Renal pelvis (tissue), 4 donors: Measurements from ENCODE around the gene MAPK9. TPM values are rescaled to one million over a fixed set of nuclear protein-coding genes. Genes with fewer than 3 reads are reported as not detected.

ENCODE experiments used
- DNase-seq: peaks from one replicate; pipeline ENCODE4 v3.0.0-alpha.2; 2013
- polyA plus RNA-seq, 3 donors: library from polyadenylated mRNA; unstranded; fragments of 120-200 nt; gene quantifications; one replicate each; pipeline ENCODE4 v1.2.1, GENCODE V29; 2013; ENCODE audit not compliant: insufficient read length in 3 of 3

The MAPK9 gene
- polyA plus RNA-seq, 3 donors: 33.6 to 39.3 (median 39.3) TPM

GRCh38 chr5:180208038-180208434 is 83.8 kb downstream of the MAPK9 start:
- no peak for DNase-seq

GRCh38 chr5:180207593-180207992 is 84.3 kb downstream of the MAPK9 start:
- DNase-seq: no peak

GRCh38 chr5:180206993-180207392 is 84.9 kb downstream of the MAPK9 start:
- DNase-seq: no peak

DNA sequence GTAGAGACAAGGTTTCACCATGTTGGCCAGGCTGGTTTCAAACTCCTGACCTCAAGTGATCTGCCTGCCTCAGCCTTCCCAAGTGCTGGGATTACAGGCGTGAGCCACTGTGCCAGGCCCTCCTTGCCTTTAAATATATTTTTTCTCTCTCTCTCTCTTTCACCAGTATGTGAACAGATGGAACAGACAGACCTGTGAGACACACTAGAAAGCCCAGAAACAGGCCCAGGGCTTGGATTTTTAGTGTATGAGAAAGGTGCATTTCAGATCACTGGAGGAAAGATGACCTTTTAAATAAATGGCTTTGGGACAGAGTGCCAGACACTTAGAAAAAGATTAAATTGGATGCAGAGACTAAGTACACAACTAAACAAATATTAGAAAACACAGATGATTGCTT is 86.0 kb downstream of the MAPK9 start:
- no peak for DNase-seq

DNA sequence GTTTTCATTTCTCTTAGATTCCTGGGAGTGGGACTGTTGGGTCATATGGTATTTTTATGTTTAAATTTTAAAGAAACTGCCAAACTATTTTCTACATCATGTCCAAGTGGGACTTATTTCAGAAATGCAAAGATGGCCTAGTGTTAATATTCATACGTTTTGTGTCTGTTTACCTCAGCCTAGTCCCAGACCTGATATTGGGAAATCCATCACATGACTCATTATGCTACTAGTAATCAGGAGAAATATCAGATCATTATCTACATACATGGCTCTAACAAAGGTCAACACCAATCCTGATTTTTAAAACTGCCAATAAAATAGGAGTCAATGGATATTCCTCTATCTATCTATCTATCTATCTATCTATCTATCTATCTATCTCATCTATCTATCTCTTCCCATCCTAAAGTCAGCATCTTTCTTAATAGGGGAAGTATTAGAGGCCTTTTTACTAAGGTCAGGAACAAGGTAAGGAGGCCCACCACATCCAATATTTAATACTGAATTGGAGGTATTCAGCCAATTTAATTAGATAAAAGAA is 87.5 kb downstream of the MAPK9 start:
- no peak for DNase-seq

DNA sequence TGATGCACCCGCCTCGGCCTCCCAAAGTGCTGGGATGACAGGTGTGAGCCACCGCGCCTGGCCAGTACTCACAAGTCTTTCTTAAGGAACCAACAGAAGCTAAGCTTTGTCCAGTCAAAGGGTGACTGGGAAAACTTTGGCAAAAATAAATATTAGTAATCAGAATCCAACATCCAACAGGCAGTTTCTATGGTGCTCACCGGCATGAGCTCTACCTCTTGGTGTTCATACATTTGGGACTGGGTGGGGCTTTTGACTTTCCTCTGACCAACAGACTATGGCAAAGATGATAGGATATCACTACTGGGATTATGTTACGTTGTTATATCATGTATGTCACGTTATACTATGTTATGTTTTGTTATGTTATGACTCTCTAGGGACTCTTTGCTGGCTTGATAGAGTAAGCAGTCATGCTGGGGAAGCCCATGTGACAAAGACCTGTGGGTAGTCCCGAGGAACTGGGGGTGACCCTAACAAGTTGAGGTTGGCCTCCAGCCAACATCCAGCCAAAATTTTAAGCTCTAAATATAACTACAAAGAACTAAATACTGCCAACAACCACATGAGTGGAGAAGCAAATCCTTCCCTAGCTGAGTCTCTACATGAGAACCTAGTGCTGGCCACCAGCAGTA is 88.8 kb downstream of the MAPK9 start:
- no peak for DNase-seq

- DNase-seq: no peak
Measured at GRCh38 chr5:180201051-180201987, 90.6 kb downstream of the MAPK9 start.

- no peak for DNase-seq
Measured at GRCh38 chr5:180199390-180199789, 92.5 kb downstream of the MAPK9 start.

DNA sequence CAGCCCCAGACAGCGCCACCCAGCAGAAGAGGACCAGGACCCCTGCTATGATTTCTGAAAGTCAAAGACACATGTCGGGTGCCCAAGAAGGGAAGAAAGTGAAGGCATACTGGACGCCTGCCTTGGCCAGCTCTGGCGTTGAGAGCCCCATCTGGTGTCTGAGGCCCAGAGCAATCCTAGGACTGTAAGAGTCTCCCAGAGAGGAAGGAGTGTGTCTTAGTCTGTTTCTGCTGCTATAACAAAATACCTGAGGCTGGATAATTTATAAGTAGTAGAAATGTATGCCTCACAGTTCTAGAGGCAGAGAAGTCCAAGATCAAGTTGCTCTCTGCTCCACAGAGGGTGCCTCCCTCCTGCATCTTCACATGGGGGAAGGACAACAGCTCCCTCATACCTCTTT is 93.7 kb downstream of the MAPK9 start:
- DNase-seq: no peak

DNA sequence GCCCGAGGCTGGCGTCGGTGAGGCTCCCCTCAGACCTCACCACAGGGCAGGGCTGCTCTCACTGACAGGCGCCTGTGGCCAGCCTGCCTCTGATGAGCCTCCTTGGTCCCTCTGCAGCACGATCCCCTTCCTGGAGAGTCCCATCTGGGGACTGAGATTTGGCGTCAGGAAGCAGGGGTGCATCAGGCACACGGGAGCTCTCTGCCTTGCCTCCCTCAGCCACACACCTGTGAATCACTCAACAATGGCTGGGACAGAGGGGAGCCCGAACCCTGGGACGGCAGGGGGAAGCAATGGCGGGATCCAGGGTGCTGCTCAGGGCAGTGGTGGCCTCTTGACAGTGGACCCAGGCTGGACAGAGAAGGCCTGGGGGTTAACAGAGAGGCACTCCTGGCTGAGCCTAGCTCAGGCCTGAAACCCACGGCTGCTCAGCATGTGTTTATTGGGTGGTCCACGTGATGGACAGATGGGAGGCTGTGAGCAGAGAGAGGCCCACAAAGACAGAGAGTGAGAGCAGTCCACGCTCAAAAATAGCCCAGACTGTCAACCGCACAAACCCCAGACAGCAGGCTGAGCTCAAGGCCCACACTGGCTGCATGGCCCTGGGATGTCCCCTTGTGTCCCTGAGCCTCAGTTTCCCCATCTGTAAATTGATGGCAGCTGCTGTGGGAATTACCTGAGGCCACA is 94.7 kb downstream of the MAPK9 start:
- DNase-seq: no peak

DNA sequence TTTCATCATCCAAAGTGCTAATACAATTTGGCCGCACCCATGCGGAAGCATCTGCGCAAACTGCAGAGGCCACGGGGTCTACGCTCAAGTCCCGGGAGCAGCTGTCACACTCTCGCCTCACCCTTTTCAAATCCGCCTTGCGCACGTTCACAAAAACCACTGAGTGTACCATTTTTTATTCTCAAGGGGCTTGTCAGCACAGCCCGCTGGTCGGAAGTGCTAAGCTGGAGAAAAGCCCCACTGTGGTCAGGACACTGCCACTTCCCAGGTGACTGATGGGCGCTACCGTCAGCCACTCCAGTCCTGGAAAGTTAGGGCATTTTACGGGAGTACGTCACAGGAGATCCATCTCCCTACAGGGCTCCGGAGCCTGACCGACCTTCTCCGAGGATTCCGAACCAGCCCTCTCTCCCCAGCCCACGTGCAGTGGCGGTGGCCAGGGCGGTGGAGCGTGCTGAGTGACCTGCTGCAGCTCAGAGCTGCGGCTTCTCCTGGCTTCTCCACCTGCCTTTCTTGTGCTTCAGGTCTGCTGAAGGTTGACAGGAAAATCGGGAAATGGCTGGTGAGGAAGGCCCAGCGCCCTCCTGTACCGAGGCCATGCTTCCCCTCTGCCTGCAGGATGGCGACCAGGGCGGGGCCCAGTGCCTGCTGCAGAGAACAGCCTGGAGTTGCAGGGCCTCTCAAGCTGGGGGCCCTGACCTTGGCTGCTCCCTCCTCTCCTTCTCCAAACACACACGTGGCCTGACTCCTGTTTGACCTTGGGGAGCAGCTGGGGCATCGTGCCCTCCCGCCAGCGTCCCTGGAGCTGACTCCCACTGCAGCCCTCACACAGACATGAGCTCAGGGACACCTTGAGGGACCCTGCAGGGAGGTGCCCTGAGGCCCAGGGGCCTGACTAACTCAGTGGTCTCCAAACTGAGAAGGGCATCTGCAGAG is 97.2 kb downstream of the MAPK9 start:
- DNase-seq: no peak

DNA sequence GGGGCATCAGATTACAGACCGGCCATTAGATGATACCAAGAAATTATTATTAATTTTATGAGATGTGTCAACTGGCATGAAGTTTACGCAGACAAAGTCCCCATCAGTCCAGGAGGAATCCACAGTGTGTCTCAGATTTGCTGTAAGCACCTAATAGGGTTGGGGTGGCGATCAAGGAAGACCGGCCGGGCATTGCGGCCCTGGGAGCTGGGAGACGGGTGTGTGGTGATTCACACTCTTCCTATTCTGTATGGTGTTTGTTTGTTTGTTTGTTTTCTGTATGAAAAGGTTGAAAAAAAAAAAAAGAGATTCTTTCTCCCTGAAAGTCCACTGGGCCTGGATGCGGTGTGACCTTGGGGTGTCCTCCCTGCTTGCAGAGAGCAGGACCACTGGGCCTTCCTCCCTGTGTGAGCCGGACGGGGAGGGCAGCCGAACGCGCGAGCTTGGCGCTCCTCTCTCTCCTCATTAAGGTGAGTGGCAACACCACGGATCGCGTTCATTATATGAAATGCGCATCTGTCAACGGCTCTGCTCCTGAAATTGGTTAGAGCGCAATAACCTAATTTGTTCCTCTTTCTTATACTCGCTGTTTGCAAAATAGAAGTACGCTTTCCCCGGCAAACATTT is 98.0 kb downstream of the MAPK9 start:
- DNase-seq: no peak

DNA sequence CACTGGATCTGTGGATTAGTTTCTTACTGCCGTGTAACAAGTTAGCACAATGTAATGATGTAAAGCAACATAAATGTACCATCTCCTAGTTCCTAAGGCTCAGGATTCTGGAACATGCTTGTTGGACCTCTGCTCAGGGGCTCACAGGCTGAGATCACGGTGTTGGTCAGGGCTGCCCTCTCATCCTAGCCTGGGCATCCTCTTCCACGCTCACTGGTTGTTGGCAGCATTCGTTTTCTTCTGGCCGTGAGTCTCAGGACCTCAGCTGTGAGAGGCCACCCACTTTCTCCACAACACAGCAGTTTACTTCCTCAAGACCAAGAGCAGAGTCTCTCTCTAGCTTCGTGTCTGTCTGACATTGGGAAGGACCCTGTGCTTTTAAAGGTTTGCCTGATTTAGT is 100.2 kb downstream of the MAPK9 start:
- DNase-seq: no peak

DNA sequence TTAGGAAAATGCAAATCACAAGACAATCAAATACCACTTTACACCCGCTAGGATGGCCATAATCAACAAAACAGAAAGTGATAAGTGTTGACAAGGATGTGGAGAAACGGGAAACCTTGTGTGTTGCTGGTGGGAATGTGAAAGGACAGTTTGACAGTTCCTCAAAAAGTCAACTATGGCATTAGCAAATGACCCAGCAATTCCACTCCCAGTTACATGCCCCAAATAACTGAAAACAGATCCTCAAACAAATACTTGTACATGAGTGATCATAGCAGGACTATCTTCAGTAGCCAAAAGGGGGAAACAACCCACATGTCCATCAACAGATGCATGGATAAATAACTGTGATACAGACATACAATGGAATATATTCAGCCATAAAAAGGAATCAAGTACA is 104.1 kb downstream of the MAPK9 start:
- DNase-seq: no peak

Other genes starting within 250 kb of the MAPK9 start
- 10 to 100 TPM; 65.9 to 73.8 (median 70.9) TPM for gene RNF130, start 220.3 kb downstream of the MAPK9 start, polyA plus RNA-seq
- gene RASGEF1C, start 82.9 kb downstream of the MAPK9 start, polyA plus RNA-seq: under 1 TPM; 0.51 to 0.86 (median 0.70) TPM
- 1 to 10 TPM; 3.8 to 4.6 (median 4.4) TPM for gene GFPT2, start 61.3 kb upstream of the MAPK9 start, polyA plus RNA-seq
- 10 to 100 TPM; 54.0 to 69.2 (median 57.5) TPM for gene CNOT6, start 202.3 kb upstream of the MAPK9 start, polyA plus RNA-seq